Measurements from ENCODE around the gene APBB1IP.

- no peak for TF ChIP-seq ZC3H11A (IDR thresholded peaks at IDR 0.05)
- no peak for TF ChIP-seq CEBPB (IDR thresholded peaks at IDR 0.05)
- no peak for TF ChIP-seq JUNB (IDR thresholded peaks at IDR 0.05)
- no peak for TF ChIP-seq MAX (IDR thresholded peaks at IDR 0.05)
- no peak for TF ChIP-seq CTCF (IDR thresholded peaks at IDR 0.05)
- TF ChIP-seq HOXB13 (CRISPR knock-in tag; IDR thresholded peaks at IDR 0.05; ENCODE audit: low read depth): no peak
- TF ChIP-seq ZFP36 (IDR thresholded peaks at IDR 0.05; ENCODE audit: borderline replicate concordance, partially characterized antibody): no peak
- no peak for TF ChIP-seq JUN (IDR thresholded peaks at IDR 0.05)
Observed at GRCh38 chr10:26454891-26455290, 16.8 kb downstream of the APBB1IP start.

Data from A549 (cell line).